NB4 (cell line): ENCODE results near the gene NOL9.

Source experiments
- DNase-seq: peaks from one replicate; pipeline ENCODE4 v3.0.0; 2010; ENCODE audit warnings: low read depth
- H3K4me3 ChIP-seq: one replicate; pipeline ENCODE4 v1.5.1; 2011; ENCODE audit warnings: mild to moderate bottlenecking, low read depth, low read length, moderate library complexity
- MYC ChIP-seq: IDR thresholded peaks from 2 replicates; pipeline ENCODE4 v1.6.1; 2011; ENCODE audit warnings: low read depth, low read length
- POLR2A ChIP-seq: IDR thresholded peaks from 2 replicates; pipeline ENCODE4 v1.6.1; 2011; ENCODE audit warnings: mild to moderate bottlenecking; ENCODE audit not compliant: insufficient read length; ENCODE audit errors: extremely low read depth
- TF ChIP-seq, protein P1 (sequence below): IDR thresholded peaks from one replicate; pipeline ENCODE4 v1.5.1; 2012; ENCODE audit warnings: low read depth, low read length
- TF ChIP-seq, protein P2 (sequence below): IDR thresholded peaks from 2 replicates; pipeline ENCODE4 v1.6.1; 2011; ENCODE audit warnings: low read depth, low read length

Gene NOL9

DNA sequence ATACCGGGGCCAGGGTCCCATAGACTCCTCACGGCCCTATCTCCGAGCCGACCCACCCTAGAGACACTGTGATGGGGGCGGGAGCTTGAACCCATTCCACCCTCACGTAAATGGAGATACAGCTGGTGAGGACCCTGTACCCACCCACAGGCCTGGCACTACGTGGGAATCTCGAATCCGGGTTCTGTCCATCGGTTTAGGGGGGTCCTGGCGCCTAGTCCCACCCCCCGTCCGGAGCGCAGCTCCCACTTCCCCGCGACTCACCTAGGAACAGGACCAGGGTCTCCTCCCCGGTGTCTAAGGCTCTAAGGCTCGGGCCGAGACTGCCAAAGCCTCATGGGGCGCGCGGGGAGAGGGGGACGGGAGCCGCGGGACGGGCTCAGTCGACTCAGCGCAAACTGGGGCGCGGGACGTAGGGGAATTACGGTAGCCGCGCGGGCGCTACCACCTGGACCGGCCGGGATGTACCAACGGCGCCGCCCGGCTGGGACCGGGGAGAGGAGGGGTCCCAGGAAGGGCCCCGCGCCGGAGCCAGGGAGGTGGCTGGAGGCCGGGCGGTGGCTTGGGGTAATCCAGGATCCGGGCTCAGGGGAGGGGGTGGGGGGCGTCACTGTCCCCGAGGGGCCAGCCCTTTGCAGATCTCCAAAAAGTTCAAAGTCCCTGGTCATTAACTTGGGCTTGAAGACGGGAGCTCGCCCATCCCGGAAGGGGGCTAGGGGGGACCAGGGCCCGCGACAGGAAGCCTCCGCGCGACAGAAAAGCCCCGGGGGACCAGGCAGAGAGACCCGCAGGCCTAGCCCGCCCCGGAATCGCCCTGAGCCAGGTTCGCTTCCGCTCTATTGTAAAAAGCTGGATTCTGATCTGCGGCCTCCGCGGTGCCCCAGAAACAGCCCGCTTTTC is 63.9 kb downstream of the NOL9 start:
- peak; percentile 91 for DNase-seq
- TF ChIP-seq POLR2A (peak; percentile 38), MYC (peak; percentile 66; the same call in 1 of the 2 replicates)
- TF ChIP-seq, protein P1, sequence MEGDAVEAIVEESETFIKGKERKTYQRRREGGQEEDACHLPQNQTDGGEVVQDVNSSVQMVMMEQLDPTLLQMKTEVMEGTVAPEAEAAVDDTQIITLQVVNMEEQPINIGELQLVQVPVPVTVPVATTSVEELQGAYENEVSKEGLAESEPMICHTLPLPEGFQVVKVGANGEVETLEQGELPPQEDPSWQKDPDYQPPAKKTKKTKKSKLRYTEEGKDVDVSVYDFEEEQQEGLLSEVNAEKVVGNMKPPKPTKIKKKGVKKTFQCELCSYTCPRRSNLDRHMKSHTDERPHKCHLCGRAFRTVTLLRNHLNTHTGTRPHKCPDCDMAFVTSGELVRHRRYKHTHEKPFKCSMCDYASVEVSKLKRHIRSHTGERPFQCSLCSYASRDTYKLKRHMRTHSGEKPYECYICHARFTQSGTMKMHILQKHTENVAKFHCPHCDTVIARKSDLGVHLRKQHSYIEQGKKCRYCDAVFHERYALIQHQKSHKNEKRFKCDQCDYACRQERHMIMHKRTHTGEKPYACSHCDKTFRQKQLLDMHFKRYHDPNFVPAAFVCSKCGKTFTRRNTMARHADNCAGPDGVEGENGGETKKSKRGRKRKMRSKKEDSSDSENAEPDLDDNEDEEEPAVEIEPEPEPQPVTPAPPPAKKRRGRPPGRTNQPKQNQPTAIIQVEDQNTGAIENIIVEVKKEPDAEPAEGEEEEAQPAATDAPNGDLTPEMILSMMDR = no peak
- TF ChIP-seq, protein P2, sequence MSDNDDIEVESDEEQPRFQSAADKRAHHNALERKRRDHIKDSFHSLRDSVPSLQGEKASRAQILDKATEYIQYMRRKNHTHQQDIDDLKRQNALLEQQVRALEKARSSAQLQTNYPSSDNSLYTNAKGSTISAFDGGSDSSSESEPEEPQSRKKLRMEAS = peak; percentile 47; the same call in 1 of the 2 replicates
- peak overlapping the region; percentile 71 for H3K4me3 ChIP-seq

- DNase-seq = peak; percentile 85
- TF ChIP-seq, protein P2 = no peak
- TF ChIP-seq, protein P1 = peak; percentile 86
- H3K4me3 ChIP-seq = peak overlapping the region; percentile 71
These were observed 64.5 kb downstream of the NOL9 start for GRCh38 chr1:6489799-6490180.

DNA sequence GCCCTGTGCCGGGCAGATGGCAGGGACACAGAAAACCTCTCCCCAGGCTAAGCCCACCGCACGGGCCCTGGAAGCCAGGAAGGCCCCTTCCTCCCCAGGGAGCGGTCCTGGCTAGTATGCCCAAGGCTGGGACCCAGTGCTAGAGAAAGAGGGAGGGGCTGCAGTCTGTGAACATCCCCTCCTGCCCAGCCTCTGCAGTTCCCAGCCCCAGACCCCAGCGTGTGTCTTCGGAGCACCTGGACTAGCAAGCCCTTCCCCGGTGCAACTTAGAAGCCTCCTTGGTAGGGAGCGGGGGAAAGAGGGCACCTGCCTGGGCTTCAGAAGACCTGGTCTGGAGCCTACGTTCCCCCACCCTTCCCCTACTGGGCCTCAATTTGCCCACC is 64.9 kb downstream of the NOL9 start:
- no peak for DNase-seq
- TF ChIP-seq, protein P1 = no peak
- no peak for TF ChIP-seq MYC
- peak overlapping the region; percentile 28 for H3K4me3 ChIP-seq

GRCh38 chr1:6488602-6489382 is 65.5 kb downstream of the NOL9 start:
- no peak overlapping the region for H3K4me3 ChIP-seq
- DNase-seq = no peak
- TF ChIP-seq, protein P2 = no peak
- TF ChIP-seq, protein P1 = no peak
- no peak for TF ChIP-seq POLR2A
- TF ChIP-seq MYC = no peak

- H3K4me3 ChIP-seq = no peak overlapping the region
- TF ChIP-seq POLR2A (no peak), MYC (no peak)
- TF ChIP-seq, protein P1 = no peak
- TF ChIP-seq, protein P2 = no peak
These were observed 66.4 kb downstream of the NOL9 start for GRCh38 chr1:6487804-6488484.

More at GRCh38 chr1:6487804-6488484, 66.4 kb downstream of the NOL9 start:
- DNase-seq = no peak
